Ascending aorta (tissue), 2 donors: ENCODE measurements around the gene DMXL1. TPM values are rescaled to one million over a fixed set of nuclear protein-coding genes. Genes with fewer than 3 reads are reported as not detected.

Experiments
- DNase-seq, 2 donors: peaks; one replicate each; pipeline ENCODE4 v3.0.0-alpha.2; 2019; ENCODE audit warnings: low spot score in 2 of 2
- H3K27ac ChIP-seq, 2 donors: fragments of 200-600 bp; sonication (generic); one replicate each; pipeline ENCODE4 v1.5.1; 2016 to 2017; ENCODE audit warnings: mild to moderate bottlenecking in 1 of 2
- H3K27me3 ChIP-seq: fragments of 200-600 bp; sonication (generic); one replicate; pipeline ENCODE4 v1.5.1; 2017
- H3K36me3 ChIP-seq, 2 donors: fragments of 200-600 bp; sonication (generic); one replicate each; pipeline ENCODE4 v1.5.1; 2016
- H3K4me1 ChIP-seq, 2 donors: fragments of 200-600 bp; sonication (generic); one replicate each; pipeline ENCODE4 v1.5.1; 2016 to 2017; ENCODE audit warnings: mild to moderate bottlenecking in 1 of 2
- H3K4me3 ChIP-seq, 2 donors: fragments of 200-600 bp; sonication (generic); one replicate each; pipeline ENCODE4 v1.5.1; 2016 to 2017; ENCODE audit warnings: mild to moderate bottlenecking in 1 of 2
- H3K9me3 ChIP-seq, 2 donors: fragments of 200-600 bp; sonication (generic); one replicate each; pipeline ENCODE4 v1.5.1; 2016
- CTCF ChIP-seq, 3 experiments: fragments of 200-600 bp in 2 of 3; fragments of 450-650 bp in 1 of 3; sonication (generic) in 2 of 3; IDR thresholded peaks; one replicate each; pipeline ENCODE4 v1.5.1; 2016 to 2019; ENCODE audit warnings: antibody characterized with exemption in 3 of 3, mild to moderate bottlenecking in 1 of 3, moderate library complexity in 1 of 3
- intact Hi-C: fragments of 100-400 bp; cut with DNase I; formaldehyde crosslinking; loops from one replicate; pipeline ENCODE4 v1.15.1; 2023
- total RNA-seq: library from RNA; depleted of rRNA; stranded (reverse); fragments of >200 nt; gene quantifications from one replicate; pipeline ENCODE4 v1.1.0, GENCODE V29; 2016

DMXL1 gene
- total RNA-seq, 1 donor from 2014 or later = 136 TPM

DNA sequence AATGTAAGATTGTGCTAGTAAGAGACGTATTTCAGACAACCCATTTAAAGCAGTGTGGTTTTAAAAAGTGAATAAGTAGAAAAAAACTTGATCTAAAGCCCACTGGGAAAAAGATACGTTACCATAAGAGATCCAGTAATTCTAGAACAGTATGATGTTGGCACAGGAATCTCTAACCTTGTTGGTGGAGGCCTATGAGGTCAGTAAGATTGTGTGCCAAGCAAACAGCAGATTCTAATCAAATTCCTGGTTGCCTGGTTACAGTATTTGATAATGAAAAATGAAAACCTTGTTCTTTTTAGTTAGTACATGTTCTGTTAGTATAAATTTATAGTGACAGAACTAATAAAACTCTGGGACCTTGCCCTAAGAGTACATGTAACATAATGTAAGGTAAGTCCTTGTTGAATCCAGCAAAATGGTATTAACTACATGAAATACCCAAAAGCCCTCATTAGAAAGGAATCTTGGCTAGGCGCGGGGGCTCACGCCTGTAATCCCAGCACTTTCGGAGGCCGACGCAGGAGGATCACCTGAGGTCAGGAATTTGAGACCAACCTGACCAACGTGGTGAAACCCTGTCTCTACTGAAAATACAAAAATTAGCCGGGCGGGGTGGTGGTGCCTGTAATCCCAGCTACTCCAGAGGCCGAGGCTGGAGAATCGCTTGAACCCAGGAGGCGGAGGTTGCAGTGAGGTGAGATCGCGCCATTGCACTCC is 33.2 kb upstream of the DMXL1 start:
- H3K36me3 ChIP-seq = no peaks in the 10 kb centered on the region
- DNase-seq = no peak
- H3K4me1 ChIP-seq = no peaks in the 10 kb centered on the region
- intact Hi-C loops = no loop called here
- no peaks in the 10 kb centered on the region for H3K27me3 ChIP-seq
- TF ChIP-seq CTCF (IDR thresholded peaks at IDR 0.05) = no peak
- no peaks in the 10 kb centered on the region for H3K9me3 ChIP-seq
- no peak overlapping the region for H3K27ac ChIP-seq
- H3K4me3 ChIP-seq = no peak overlapping the region

GRCh38 chr5:119048246-119048645 is 22.6 kb upstream of the DMXL1 start:
- no peak for TF ChIP-seq CTCF (IDR thresholded peaks at IDR 0.05)

DNA sequence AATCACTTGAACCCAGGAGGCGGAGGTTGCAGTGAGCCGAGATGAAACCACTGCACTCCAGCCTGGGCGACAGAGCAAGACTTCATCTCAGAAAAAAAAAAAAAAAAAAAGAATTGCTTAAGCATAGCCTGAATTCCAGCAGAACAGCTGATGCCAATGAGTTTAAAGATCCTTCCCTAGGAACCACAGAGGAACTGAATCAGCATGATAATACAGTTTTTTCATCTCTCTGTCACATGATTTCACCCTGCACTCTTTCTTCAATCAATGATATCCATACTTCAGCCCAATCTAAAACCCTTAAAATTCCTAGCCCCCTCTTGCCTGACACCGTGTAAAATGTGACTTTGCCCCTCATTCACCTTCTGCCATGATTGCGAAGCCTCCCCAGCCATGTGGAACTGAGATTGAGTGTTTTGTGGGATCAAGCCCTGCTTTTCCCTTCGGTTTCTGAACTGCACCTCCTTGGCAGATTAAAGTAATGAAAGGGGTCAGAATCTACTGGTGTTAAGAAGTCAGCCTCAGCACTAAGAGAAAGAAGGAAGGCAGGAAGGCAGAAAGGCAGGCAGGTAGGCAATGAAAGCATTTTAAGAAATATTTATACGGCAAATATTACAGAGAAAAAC is 20.9 kb upstream of the DMXL1 start:
- no peaks in the 10 kb centered on the region for H3K36me3 ChIP-seq
- TF ChIP-seq CTCF (IDR thresholded peaks at IDR 0.05) = no peak
- H3K4me3 ChIP-seq = no peak overlapping the region
- no peaks in the 10 kb centered on the region for H3K9me3 ChIP-seq
- no peaks in the 10 kb centered on the region for H3K27me3 ChIP-seq
- no peak overlapping the region for H3K27ac ChIP-seq
- no peak for DNase-seq
- H3K4me1 ChIP-seq = no peaks in the 10 kb centered on the region
- intact Hi-C loops = no loop called here

More at GRCh38 chr5:119048246-119048645, 22.6 kb upstream of the DMXL1 start:
- intact Hi-C loops = no loop called here
- no peak overlapping the region for H3K4me3 ChIP-seq
- no peak overlapping the region for H3K27ac ChIP-seq
- no peaks in the 10 kb centered on the region for H3K9me3 ChIP-seq
- no peak for DNase-seq
- H3K36me3 ChIP-seq = no peaks in the 10 kb centered on the region
- no peaks in the 10 kb centered on the region for H3K4me1 ChIP-seq
- H3K27me3 ChIP-seq = no peaks in the 10 kb centered on the region

DNA sequence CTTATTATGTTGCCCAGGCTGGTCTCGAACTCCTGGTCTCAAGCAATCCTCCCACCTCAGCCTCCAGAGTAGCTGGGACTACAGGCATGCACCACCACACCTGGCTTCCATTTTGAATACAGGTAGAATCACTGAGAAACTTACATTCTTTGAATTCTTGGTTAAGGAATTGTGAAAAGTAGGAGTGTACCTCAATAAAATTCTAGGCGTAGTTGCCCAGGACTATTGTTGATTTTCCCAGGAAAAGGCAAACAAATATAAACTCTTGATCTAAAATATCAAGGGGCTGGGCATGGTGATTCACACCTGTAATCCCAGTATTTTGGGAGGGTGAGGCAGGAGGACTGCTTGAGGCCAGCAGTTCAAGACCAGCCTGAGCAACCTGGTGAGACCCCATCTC is 16.8 kb upstream of the DMXL1 start:
- Histone ChIP-seq H3K4me3 (no peak overlapping the region), H3K27ac (no peak overlapping the region), H3K4me1 (no peaks in the 10 kb centered on the region), H3K9me3 (no peaks in the 10 kb centered on the region), H3K36me3 (no peaks in the 10 kb centered on the region), H3K27me3 (no peaks in the 10 kb centered on the region)
- intact Hi-C loops = no loop called here
- no peak for TF ChIP-seq CTCF (IDR thresholded peaks at IDR 0.05)
- no peak for DNase-seq

- Histone ChIP-seq H3K36me3 (no peaks in the 10 kb centered on the region), H3K27me3 (no peaks in the 10 kb centered on the region), H3K9me3 (no peaks in the 10 kb centered on the region), H3K4me1 (no peaks in the 10 kb centered on the region), H3K27ac (no peak overlapping the region), H3K4me3 (no peak overlapping the region)
- intact Hi-C loops = no loop called here
- DNase-seq = no peak
- TF ChIP-seq CTCF (IDR thresholded peaks at IDR 0.05) = no peak
Measured at GRCh38 chr5:119055294-119055693, 15.6 kb upstream of the DMXL1 start.
